GM19467 (cell line): ENCODE data around the gene ZBTB44.
"Not testable (repeated sequence)": the region's sequence is repeated elsewhere in the genome, so short reads cannot be mapped to it uniquely, and the experiment has no call there.

Experiments used
- ATAC-seq: cut with Tn5 transposase; IDR thresholded peaks from one replicate; pipeline ENCODE4 v1.9.1; 2021; ENCODE audit warnings: mild to moderate bottlenecking, moderate library complexity; ENCODE audit not compliant: unreplicated experiment

Gene ZBTB44

DNA sequence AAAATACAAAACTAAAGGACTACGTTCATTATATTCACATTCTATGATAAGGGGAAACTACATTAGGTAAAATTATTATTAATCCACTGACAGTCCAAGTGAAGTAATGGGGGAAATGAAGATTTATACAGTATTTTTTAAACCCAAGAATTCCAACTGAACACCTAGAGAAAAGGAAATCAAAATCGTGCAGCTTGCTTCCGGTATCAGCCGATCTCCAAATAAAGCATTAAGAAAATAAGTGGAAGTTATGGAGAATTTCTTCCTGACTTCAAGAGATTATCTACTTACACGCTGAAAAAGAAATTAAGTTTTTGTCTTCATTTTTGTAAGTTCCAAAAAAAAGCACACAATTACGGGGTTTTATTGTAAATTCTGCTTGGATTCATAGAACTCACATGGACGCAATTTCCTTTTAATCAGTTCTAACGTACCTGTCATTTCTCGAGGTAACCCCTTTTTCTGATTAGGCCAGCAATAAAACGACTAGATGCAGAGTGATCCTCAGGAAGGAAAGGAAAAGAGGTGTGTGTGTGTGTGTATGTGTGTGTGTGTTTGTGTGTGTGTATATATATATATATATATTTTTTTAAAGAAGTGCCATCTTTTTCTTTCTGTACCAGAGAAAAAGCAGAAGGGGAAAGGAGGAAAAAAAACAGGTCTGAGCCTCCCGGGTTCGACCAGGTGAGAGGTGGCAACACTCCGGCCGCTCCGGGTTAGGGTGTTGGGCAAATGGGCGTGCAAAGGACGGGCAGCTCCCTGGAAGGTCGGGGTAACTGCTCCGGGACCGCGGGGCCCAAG lies 1.1 kb downstream of the ZBTB44 start:
- no peak for ATAC-seq

DNA sequence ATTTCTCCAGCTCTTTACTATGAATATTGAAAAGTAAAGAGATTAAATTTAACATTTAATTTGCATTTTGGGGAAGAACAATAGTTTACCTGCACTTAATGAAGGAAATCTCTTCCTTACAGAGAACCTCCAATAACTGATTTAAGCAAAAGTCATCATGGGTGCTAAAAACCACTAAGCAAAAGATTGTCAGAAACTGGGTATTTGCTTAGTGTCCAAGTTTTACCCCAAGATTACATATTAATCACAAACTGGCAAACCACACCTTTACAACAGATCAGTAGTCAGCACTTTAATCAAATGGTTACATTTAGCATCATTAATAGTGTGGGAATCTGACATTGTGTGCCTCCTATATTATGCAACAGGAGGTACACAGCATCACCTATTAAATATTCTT lies 2.7 kb downstream of the ZBTB44 start:
- no peak for ATAC-seq

DNA sequence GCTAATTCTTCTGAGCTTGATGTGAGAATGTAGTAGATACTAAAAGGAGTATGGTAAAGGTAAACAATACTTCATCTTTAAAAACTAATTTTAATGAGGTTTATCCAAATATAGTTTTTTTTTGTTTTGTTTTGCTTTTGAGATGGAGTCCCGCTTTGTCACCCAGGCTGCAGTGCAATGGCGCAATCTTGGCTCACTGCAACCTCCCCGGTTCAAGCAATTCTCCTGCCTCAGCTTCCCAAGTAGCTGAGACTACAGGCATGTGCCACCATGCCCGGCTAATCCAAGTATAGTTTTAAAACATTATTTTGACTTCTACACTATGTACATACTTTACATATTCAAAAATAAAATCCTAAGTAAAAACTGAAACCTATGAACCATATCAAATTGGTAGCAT lies 4.1 kb downstream of the ZBTB44 start:
- no peak for ATAC-seq

DNA sequence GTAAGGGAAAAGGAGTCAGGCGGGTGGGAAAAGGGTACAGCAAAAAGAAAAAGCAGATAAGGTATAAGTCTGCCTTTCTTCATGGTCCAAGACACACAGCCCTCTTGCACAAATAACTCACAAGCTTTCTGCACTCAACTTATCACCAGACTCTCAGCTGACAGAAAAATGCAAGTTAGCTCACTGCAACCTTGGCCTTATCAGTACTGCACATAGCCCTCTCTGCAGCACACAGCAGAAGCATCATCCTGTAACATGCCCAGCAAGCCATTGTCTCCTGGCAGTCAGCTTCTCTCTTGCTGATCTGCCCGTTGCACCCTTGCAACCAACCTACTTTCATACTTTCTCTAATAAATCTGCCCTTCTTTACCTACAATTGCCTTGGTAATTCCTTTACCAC lies 5.8 kb downstream of the ZBTB44 start:
- no peak for ATAC-seq

DNA sequence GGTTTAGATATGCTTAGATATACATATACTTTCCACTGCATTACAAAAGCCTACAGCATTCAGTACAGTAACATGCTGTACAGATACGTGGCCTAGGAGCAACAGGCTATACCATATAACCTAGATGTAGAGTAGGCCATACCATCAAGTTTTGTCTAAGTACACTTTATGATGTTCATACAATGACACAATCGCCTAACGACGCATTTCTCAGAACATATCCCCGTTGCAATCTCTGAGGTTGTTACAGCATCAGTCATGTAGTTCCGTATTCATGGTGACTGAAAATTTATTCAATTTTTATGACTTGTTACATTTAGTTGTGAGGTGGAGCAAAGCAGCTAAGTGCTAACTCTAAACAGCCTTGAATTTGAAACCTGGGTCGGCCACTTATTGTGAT lies 6.7 kb downstream of the ZBTB44 start:
- ATAC-seq = no peak

DNA sequence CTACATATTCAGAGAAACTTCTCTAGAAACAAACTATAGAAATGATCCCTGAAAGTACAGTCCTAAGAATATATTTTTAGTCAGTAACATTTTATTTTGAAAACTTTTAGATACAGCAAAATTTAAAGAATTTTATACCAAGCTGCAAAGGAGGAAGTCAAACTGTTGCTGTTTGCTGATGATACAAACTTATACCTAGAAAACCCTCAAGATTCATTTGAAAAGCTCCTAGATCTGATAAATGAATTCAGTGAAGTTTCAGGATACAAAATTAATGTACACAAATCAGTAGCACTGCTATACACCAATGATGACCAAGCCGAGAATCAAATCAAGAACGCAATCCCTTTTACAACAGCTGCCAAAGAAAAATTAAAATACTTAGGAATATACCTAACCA lies 10.1 kb downstream of the ZBTB44 start:
- ATAC-seq = no peak

DNA sequence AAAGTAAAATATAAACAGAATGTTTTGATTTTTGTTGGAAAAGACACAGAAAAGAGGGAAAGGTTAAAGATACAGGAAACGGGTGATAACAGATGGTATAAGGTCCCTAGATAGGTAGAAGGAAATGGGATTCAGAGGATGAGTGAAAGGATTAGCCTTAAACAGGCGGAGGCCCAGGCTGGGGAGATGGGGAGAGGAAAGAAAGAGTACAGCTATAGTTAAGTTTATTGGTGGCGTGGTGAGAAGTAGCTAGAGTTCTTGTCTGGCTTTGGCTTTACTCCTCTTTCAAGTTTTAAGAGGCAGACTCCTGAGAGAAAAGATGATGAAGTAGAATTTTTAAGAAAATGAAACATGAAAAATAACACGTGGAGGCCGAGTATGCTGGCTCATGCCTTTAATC lies 13.7 kb downstream of the ZBTB44 start:
- no peak for ATAC-seq

DNA sequence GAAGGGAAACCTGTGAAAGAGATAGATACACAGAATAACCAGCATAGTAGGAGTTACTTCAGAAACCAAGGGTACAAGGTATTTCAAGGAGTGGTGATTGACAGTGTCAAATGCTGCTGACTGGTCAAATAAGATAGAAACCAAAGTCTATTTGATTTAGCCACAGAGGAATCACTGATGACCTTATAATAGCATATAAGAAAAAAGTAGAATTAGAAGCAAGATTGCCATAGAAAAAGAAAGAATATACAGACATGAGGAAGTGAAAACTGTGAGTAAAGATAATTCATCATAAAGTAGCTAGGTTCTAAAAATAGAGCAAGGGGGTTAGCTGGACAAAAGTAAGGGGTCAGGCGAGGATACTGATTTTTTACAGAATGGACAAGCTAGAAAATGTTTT lies 14.2 kb downstream of the ZBTB44 start:
- ATAC-seq = no peak

DNA sequence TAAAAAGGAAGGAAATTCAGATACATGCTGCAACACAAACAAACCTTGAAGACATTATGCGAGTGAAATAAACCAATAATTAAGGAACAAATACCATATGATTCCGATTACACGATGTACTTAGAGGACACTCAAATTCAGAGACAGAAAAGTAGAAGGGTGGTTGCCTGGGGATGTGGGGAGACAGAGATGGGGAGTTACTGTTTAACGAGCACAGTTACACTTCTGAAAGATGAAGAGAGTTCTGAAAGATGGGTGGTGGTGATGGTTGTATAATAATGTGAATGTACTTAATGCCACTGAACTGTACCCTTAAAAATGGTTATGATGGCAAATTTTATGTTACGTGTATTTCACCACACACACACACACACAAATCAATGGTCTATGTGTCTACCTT lies 14.7 kb downstream of the ZBTB44 start:
- no peak for ATAC-seq

DNA sequence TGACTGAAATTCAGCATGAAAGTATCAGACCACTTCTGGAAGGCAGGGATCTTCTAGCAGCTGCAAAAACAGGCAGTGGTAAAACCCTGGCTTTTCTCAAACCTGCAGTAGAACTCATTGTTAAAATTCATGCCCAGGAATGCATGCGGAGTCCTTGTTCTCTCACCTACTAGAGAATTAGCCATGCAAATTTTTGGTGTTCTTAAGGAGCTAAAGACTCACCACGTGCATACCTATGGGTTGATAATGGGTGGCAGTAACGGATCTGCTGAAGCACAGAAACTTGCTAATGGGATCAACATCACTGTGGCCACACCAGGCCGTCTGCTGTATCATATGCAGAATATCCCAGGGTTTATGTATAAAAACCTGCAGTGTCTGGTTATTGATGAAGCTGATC lies 19.1 kb downstream of the ZBTB44 start:
- ATAC-seq = no peak

DNA sequence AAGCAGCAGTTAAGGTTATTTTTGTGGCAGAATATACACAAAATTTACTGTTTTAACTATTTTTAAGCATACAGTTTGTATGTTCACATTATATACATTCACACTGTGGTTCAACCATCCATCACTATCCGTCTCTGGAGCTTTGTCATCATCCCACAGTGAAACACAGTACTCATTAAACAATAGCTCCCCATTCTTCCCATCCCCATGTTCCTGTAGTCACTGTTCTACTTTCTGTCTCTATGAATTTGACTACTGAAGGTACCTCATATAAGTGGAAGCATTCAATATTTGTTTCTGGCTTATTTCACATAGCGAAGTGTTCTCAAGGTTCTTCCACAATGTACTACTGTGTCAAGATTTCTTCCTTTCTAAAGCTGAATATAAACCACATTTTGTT lies 32.6 kb downstream of the ZBTB44 start:
- no peak for ATAC-seq

DNA sequence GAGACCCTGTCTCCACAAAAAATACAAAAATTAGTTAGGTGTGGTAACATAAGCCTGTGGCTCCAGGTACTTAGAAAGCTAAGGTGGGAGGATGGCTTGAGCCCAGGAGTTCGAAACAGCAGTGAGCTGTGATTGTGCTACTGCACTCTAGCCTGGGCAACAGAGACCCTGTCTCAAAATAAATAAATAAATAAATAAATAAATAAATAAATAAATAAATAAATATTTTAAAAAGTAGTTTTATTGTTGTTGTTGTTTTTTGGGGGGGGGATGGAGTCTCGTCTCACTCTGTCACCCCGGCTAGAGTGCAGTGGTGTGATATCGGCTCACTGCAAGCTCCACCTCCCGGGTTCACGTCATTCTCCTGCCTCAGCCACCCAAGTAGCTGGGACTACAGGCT lies 33.4 kb downstream of the ZBTB44 start:
- not testable (repeated sequence) for ATAC-seq

DNA sequence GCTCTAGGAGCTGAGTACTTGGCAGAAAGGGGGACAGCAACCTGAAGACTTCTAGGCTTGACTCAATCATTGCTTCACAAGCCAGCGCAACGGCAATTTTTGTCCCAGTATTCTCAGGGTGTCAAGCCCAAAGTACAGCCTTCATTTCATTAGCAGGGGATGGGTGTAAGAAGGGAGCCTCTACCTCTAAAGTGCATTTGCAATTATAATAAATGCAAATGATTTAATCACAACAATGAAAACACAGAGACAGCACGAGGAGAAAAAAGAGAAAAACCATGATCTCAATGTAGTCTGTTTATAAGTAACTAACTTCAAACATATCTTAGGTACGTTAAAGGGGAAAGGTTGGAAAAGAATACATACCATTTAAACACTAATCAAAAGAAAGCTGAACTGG lies 34.7 kb downstream of the ZBTB44 start:
- no peak for ATAC-seq

DNA sequence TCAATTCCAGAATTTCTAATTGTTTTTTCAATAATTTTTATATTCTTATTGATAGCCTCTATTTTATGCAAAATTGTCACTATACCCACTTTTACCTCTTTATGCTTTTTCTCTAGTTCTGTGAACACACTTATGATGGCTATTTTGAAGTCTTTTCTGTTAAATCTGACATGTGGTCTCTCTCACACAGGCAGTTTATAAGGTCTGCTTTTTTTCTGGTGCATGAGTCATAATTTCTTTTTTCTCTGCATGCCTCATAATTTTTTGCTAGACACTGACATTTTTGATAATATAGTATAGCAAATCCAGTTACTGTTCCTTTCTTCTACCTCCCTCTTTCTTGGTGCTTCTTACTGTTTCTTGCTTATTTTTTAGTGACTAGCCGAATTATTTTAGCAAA lies 36.0 kb downstream of the ZBTB44 start:
- no peak for ATAC-seq

DNA sequence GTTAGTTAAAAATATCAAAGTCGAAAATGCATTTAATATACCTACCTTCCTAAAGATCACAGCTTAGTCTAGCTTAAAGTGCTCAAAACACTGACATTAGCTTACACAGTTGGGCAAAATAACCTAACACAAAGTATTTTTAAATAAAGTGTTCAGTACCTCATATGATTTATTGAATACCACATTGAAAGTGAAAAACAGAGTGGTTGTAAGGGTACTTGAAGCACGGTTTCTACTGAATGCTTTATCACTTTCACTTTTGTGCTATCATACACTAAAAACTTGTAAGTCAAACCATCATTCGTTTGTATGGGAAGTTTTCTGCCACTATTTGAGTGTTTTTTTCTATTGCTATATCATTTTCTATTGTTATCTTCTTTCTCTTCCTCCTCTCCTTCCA lies 36.6 kb downstream of the ZBTB44 start:
- ATAC-seq = peak; percentile 70

DNA sequence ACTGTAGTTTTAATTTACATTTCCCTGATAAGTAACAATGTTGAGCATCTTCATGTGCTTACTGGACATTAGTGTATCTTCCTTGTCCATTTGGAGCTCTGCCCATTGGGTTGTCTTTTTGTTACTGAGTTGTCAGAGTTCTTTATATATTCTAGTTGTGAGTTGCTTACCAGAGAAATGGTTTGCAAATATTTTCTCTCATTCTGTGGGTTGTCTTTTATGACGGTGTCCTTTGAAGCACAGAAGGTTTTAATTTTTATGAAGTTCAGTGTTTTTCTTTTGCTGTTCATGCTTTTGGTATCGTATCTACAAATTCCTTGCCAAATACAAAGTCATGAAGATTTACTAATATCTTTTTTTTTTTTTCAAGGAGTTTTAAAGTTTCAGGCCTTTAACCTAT lies 42.4 kb downstream of the ZBTB44 start:
- no peak for ATAC-seq

DNA sequence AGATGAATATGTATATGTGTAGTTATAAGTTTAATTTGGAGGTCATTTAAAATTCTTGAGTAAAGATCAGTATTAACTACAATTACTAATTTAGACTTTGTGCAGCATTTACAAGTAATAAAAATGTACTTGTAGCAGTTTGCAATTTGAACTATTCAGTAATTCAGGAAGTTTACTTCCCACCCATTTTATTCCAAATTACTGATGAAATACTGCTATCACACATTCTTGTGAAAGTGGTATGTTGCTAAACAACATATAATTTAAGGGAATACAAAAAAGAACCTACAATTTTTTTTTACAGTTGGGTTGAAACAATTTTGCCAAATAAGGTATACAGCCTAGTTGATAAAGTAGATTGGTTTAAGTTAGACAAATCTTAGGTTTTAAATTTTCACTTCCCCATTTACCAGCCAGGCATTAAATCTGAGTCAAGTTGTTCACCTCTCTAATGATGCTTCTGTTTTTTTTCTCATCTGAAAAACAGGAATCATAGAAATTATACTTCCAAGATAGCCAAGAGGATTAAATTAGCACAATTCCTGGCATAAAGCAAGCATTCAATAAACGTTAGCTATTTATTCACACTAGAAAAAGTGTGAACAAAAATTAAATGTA lies 45.3 kb downstream of the ZBTB44 start:
- ATAC-seq = peak; percentile 83

DNA sequence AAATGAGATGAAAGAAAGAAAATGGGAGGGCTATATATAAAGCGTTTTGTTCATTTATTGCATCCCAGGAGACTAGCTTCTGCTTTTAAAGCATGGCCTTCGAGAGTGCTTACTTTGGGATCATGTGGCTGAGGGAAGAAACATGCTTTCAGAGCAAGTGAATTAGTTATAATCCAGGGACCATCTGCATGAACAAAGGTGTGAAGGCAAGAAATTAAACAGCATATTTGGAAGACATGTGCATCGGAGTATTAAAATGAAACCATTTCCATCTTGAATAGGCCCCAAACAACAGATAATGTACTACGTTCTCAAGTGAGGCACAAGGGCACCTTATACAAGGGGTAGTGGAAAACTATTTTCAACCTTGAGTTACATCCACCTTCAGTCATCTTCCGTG lies 51.4 kb downstream of the ZBTB44 start:
- ATAC-seq = no peak

DNA sequence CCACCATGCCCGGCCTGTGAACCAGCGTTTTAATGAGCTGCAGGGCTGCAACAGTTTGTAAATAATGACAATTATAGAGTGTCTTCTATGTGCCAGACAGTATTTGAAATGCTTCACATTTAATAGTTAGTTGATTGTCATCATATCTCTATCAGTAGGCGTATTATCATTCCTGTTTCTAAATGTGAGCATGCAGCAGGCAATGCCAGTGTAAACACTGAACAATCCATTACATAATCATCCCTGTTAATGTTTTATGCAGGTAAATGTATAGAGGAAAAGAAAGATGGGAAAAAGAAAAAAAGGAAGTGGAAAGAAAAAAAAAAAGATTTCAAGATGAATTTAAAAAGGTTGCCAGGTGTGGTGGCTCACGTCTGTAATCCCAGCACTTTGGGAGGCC lies 52.3 kb downstream of the ZBTB44 start:
- no peak for ATAC-seq

DNA sequence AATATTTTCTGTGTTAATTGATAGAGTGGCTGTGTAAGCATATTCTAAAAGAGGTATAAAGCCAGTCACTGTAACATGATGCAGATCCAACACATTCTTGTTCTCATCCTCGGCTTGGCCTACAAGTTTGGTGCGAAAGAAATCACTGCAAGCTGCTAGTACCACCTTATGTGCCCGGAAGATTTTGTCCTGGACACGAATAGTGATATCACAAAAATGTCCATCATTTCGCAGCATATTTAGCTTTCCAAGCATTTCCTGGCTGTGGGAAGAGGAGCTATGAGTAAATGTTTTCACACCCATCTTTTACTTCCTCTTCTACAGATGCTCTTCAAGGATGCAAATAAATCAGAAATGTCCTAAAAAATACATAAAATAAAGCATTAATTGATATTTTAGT lies 53.1 kb downstream of the ZBTB44 start:
- ATAC-seq = no peak

DNA sequence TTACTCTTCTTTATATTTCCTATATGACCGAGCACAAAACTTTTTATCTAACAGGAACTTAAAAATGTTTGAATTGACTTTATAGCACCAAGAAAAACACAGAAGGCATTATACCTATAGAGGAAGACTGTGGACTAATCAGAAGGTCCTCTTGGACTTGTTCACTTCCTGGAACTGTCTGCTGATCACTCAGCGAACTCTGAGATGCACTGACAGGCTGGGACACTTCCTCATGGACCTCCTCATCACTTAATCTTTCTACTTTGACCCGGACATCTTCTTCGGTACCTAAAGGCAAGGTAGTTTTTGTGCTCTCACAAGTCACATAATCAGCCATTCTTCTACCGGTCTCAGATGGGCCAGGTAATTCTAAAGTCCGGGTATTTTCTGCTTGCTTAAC lies 54.0 kb downstream of the ZBTB44 start:
- no peak for ATAC-seq

DNA sequence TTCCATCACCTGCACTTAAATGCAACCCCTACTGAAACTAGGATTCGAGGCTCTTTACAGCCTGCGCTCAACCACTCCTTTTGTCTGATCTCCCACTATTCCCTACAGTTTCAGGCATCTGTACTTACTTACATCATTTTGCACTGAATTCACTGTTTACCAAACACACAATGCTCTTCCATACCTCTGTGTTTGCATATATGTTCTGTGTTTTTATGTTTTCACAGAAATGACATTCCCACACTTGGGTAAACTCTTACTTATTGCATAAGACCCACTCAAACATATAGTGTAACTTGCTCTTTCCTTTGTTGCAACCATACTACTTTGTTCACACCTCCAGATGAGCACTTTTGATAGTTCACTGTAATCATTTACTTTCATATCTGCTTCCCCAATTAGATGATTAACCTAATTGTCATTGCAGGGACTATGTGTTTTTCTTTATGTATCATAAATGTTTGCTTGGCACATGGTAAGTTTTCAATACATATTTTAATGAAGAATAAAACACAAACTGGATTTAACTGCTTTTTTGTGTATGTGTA lies 54.6 kb downstream of the ZBTB44 start:
- ATAC-seq = no peak

DNA sequence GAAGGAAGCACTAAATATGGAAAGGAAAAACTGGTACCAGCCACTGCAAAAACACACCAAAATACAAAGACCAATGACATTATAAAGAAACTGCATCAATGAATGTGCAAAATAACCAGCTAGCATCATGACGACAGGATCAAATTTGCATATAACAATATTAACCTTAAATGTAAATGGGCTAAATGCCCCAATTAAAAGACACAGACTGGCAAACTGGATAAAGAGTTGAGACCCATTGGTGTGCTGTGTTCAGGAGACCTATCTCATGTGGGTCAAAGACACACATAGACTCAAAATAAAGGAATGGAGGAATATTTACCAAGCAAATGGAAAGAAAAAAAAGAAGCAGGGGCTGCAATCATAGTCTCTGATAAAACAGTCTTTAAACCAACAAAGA lies 63.0 kb downstream of the ZBTB44 start:
- not testable (repeated sequence) for ATAC-seq
